Measurements from ENCODE around the gene ZNF236. TPM values are rescaled to one million over a fixed set of nuclear protein-coding genes. Genes with fewer than 3 reads are reported as not detected.
A peak's percentile ranks its signal among the peaks of the same experiment; 100 is the strongest.

The ZNF236 gene
- total RNA-seq, 2 experiments from 2014 or later: 13.7 to 25.7 TPM

DNA sequence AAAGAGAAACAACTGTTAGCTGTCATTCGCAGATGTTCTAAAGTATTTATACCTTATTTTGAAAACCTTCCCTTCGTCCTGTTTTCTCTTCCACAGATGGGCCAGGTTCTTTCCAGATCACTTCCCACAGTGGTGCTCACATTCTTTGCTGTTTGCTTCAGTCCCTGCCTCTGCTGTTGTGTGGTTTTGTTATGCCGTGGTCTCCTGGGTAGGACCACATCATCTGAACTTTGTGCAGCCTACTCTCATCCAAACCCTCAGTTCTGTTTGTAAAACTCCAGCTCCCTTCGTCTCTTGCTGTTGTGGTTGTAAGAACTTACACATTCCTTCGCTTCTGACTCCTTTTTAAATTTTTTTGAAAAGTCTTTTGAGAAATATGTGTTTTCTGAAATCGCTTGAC lies 38.1 kb downstream of the ZNF236 start:
- intact Hi-C loops (cut with DNase I, micrococcal nuclease): no loop called here
- ChIA-PET POLR2A (interaction anchor here (1.2 kb wide), 1 partner anchor 15 kb away, joined by 3 read pairs; no protein-coding TSS in a partner anchor), CTCF (interaction anchor here (0.8 to 2.2 kb wide), 6 partner anchors 12 to 58 kb away, joined by 3 to 9 read pairs (median 6); no protein-coding TSS in a partner anchor)
- Mint-ChIP-seq H3K9me3 (ENCODE audit: low read depth) (no peaks in the 10 kb centered on the region), H3K36me3 (ENCODE audit: low read depth) (peaks cover 46% of the 10 kb centered on the region), H3K27me3 (no peaks in the 10 kb centered on the region), H3K4me1 (peaks cover 31% of the 10 kb centered on the region), H3K4me3 (no peak overlapping the region), H3K27ac (peak overlapping the region; percentile 83)
- no peak for ATAC-seq
- DNase-seq: no peak

DNA sequence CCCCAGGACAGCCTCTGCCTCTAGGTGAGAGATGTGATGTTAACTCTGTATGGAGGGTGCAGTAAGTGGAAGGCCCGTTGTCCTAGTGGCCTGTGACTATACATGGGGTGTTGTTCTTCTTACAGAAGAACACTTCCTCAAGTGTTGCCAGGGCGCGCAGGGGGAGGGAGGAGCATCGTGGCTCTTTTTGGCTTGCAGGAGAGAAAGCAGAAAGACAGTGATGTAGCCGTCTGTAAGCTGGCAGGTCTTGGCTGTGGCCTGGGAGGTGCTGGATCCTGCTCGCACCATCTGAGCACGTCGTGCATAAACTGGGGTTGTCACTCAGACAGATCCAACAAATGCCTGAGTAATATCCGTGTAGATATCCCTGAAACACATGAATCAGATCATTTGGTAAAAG lies 44.3 kb downstream of the ZNF236 start:
- no peaks in the 10 kb centered on the region for H3K4me1 Mint-ChIP-seq
- intact Hi-C loops (cut with DNase I, micrococcal nuclease): no loop called here
- H3K36me3 Mint-ChIP-seq (ENCODE audit: low read depth): peaks cover 31% of the 10 kb centered on the region
- H3K4me3 Mint-ChIP-seq: no peak overlapping the region
- no peaks in the 10 kb centered on the region for H3K9me3 Mint-ChIP-seq (ENCODE audit: low read depth)
- ChIA-PET POLR2A (no interaction called here), CTCF (no interaction called here)
- DNase-seq (no peak), ATAC-seq (no peak)
- no peaks in the 10 kb centered on the region for H3K27me3 Mint-ChIP-seq
- H3K27ac Mint-ChIP-seq: no peak overlapping the region

DNA sequence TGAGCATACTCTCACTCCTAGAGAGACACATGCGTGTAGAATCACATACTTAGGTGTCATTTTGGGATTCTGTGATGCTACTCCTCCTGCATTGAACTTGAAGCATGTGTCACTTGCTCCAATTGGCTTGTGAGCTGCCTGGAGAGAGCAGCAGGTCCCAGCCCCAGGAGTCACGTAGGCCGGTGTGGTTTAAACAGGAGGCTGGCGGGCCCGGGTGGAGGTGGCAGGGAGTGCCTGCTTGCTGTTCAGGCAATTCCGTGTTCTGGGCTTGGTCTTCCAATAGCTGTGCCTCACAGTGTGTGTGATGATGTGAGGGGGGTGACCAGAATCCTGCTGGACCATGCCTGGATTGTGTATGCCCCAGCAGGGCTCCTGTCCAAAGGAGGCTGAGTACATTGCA lies 51.0 kb downstream of the ZNF236 start:
- Mint-ChIP-seq H3K4me3 (no peak overlapping the region), H3K27me3 (no peaks in the 10 kb centered on the region), H3K36me3 (ENCODE audit: low read depth) (peaks cover 36% of the 10 kb centered on the region), H3K4me1 (peaks cover 14% of the 10 kb centered on the region), H3K27ac (peak overlapping the region; percentile 74), H3K9me3 (ENCODE audit: low read depth) (no peaks in the 10 kb centered on the region)
- CTCF ChIA-PET: interaction anchor here (2.6 kb wide), 1 partner anchor 70 kb away, joined by 10 read pairs; no protein-coding TSS in a partner anchor
- intact Hi-C loops (cut with DNase I, micrococcal nuclease): no loop called here
- no peak for DNase-seq
- POLR2A ChIA-PET: no interaction called here
- no peak for ATAC-seq

DNA sequence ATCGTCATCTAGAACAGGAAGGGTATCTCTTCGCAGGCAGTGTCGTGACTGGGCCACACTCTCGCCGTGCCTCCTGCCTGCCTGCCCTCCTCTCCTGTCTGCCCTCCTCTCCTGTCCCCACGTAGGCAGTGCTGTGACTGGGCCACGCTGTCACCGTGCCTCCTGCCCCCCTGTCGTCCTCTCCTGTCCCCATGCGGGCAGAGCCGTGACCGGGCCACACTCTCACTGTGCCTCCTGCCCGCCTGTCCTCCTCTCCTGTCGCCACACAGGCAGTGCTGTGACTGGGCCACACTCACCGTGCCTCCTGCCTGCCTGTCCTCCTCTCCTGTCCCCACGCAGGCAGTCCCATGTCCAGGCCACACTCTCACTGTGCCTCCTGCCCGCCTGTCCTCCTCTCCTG lies 51.4 kb downstream of the ZNF236 start:
- Mint-ChIP-seq H3K36me3 (ENCODE audit: low read depth) (peaks cover 35% of the 10 kb centered on the region), H3K27ac (peak overlapping the region; percentile 74), H3K27me3 (no peaks in the 10 kb centered on the region), H3K4me1 (peaks cover 14% of the 10 kb centered on the region), H3K4me3 (no peak overlapping the region), H3K9me3 (ENCODE audit: low read depth) (no peaks in the 10 kb centered on the region)
- ChIA-PET POLR2A (no interaction called here), CTCF (interaction anchor here (1.7 to 1.8 kb wide), 2 partner anchors 14 to 72 kb away, joined by 6 to 9 read pairs; no protein-coding TSS in a partner anchor)
- intact Hi-C loops (cut with DNase I, micrococcal nuclease): loop anchor here in 1 of 2 experiments (2.0 kb wide), 2 partner anchors 51 to 777 kb away; partner anchors contain the start of gene ZNF236
- no peak for ATAC-seq
- no peak for DNase-seq

DNA sequence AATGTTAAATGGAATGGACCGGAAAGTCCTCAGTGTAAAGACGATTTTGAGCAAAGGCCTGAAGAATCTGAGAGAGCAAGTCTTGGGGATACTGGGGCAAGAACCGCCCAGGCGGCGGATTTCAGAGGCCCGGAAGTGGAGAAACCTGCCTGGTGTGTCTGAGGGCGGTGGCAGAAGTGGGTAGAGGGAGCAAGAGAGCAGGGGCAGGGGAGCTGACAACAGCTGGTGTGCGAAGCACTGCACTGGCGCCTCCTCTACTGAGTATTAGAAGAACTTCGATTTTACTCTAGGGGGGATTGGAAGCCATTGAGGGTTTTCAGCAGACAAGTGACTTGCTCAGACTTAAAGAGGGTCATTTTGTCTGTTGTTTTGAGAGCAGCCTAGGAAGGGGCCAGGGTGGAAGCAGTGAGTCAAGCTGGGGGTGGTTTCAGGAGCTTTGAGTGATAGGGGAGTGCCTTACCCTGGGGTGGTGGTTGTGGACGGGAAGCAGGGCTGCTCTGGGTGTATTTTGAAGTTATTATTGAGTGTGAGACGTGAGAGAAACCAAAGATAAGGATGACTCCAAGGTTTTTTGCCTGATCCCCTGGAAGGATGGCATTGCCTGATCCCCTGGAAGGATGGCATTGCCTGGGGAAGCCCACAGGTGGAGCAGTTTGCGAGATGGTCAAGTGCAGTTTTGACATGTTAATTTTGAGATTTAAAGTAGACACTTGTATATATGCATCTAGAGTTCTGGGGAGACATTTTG lies 52.5 kb downstream of the ZNF236 start:
- peak; percentile 74 for DNase-seq

DNA sequence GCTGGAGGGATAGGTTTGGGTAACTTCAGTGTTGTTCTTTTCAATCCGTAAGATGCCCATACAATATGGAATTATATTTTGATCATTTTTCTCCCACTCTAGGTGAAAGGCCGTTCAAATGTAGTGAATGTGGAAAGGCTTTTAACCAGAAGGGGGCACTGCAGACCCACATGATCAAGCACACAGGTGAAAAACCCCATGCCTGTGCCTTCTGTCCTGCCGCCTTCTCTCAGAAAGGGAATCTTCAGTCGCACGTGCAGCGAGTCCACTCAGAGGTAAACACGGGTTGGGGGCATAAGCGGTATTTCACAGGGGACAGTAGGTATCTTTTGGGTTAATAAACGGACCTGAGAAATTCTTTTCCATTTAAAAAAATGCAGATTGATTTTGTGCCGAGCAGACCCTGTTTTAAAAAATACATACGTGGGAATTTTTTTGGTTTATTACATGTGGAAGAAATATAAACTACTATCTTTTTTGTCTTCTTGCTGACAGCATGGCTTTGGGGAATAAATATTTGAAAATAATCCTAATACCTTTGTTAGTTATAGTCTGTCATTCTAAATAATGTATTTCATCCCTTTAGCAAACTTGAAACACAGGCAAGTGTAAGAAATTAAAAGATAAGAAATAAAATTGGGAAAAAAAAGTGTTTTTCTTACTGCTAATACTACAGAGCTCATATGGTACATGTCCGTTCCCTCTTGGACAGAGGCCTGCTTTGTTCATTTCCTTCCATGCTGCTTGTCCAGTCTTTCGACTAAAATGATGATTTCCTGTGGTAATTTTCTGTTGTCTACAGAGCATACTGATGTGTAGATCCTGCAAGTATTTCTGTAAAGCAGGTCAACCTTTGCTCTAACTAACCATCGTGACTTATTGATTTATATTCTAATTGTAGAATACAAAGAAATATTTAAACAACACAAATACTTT lies 53.3 kb downstream of the ZNF236 start:
- Mint-ChIP-seq H3K4me3 (no peak overlapping the region), H3K4me1 (peaks cover 14% of the 10 kb centered on the region), H3K36me3 (ENCODE audit: low read depth) (peaks cover 34% of the 10 kb centered on the region), H3K9me3 (ENCODE audit: low read depth) (no peaks in the 10 kb centered on the region), H3K27me3 (no peaks in the 10 kb centered on the region), H3K27ac (peak overlapping the region; percentile 74)
- CTCF ChIA-PET: interaction anchor here (1.7 to 1.8 kb wide), 2 partner anchors 16 to 73 kb away, joined by 6 to 9 read pairs; no protein-coding TSS in a partner anchor
- POLR2A ChIA-PET: interaction anchor here (0.6 to 0.8 kb wide), 2 partner anchors 9 to 16 kb away, joined by 3 read pairs; no protein-coding TSS in a partner anchor
- intact Hi-C loops (cut with DNase I, micrococcal nuclease): loop anchor here (1.0 to 5.0 kb wide), 6 partner anchors 53 to 775 kb away; partner anchors contain the start of gene ZNF236 (in 1 of the 2)
- ATAC-seq (peak; percentile 74), DNase-seq (peak; percentile 67)

More for the DNA sequence above, 52.5 kb downstream of the ZNF236 start:
- POLR2A ChIA-PET: interaction anchor here (0.8 kb wide), 1 partner anchor 15 kb away, joined by 3 read pairs; no protein-coding TSS in a partner anchor
- H3K4me1 Mint-ChIP-seq: peaks cover 14% of the 10 kb centered on the region
- ATAC-seq: peak; percentile 96
- no peaks in the 10 kb centered on the region for H3K27me3 Mint-ChIP-seq
- no peaks in the 10 kb centered on the region for H3K9me3 Mint-ChIP-seq (ENCODE audit: low read depth)
- peak overlapping the region; percentile 74 for H3K27ac Mint-ChIP-seq
- intact Hi-C loops (cut with DNase I, micrococcal nuclease): loop anchor here (1.0 to 5.0 kb wide), 6 partner anchors 52 to 776 kb away; partner anchors contain the start of gene ZNF236 (in 1 of the 2)
- H3K4me3 Mint-ChIP-seq: peak overlapping the region; percentile 1
- H3K36me3 Mint-ChIP-seq (ENCODE audit: low read depth): peaks cover 32% of the 10 kb centered on the region
- CTCF ChIA-PET: interaction anchor here (0.6 to 1.8 kb wide), 6 partner anchors 15 to 73 kb away, joined by 3 to 9 read pairs (median 4); no protein-coding TSS in a partner anchor

DNA sequence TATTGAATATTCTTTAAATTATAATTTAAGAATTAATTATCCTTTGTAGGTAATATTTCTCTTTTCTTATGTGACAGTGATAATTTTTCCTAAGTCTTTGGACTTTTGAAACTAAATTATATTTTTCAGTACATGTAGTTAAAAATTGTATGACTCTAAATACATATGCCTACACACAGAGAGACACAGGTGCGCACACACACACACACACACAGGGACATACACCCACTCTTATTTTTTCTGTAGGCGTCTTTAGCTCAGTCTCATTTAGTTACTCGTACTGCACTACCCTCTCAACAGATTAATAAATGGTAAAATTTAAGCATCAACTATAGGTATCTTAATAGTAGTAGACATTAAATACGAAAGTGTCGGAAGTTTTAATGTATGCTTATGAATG lies 56.1 kb downstream of the ZNF236 start:
- Mint-ChIP-seq H3K4me3 (no peak overlapping the region), H3K36me3 (ENCODE audit: low read depth) (peaks cover 39% of the 10 kb centered on the region), H3K27ac (no peak overlapping the region), H3K9me3 (ENCODE audit: low read depth) (no peaks in the 10 kb centered on the region), H3K27me3 (no peaks in the 10 kb centered on the region), H3K4me1 (peaks cover 14% of the 10 kb centered on the region)
- no peak for DNase-seq
- no peak for ATAC-seq
- POLR2A ChIA-PET: no interaction called here
- CTCF ChIA-PET: interaction anchor here (0.8 kb wide), 1 partner anchor 76 kb away, joined by 5 read pairs; no protein-coding TSS in a partner anchor
- intact Hi-C loops (cut with DNase I, micrococcal nuclease): loop anchor here (5.0 kb wide), 2 partner anchors 76 to 179 kb away; no protein-coding TSS in a partner anchor

DNA sequence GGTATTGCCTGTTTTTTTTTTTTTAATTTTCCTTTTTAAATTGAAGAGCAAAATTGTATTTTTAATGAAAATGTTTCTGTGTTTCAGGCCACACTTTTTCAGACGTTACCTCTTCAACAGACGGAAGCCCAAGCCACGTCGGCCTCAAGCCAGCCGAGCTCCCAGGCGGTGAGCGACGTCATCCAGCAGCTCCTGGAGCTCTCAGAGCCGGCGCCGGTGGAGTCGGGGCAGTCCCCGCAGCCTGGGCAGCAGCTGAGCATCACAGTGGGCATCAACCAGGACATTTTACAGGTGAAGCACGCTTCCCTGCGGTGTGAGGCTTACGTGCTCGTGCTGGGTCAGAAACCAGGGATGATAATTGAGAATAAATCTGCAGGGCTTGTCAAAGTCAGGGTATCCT lies 57.7 kb downstream of the ZNF236 start:
- ChIA-PET POLR2A (no interaction called here), CTCF (interaction anchor here (1.4 kb wide), 1 partner anchor 26 kb away, joined by 3 read pairs; no protein-coding TSS in a partner anchor)
- ATAC-seq (no peak), DNase-seq (no peak)
- Mint-ChIP-seq H3K27ac (no peak overlapping the region), H3K9me3 (ENCODE audit: low read depth) (no peaks in the 10 kb centered on the region), H3K4me3 (no peak overlapping the region), H3K27me3 (no peaks in the 10 kb centered on the region), H3K4me1 (peaks cover 6% of the 10 kb centered on the region), H3K36me3 (ENCODE audit: low read depth) (peaks cover 33% of the 10 kb centered on the region)
- intact Hi-C loops (cut with DNase I, micrococcal nuclease): no loop called here

DNA sequence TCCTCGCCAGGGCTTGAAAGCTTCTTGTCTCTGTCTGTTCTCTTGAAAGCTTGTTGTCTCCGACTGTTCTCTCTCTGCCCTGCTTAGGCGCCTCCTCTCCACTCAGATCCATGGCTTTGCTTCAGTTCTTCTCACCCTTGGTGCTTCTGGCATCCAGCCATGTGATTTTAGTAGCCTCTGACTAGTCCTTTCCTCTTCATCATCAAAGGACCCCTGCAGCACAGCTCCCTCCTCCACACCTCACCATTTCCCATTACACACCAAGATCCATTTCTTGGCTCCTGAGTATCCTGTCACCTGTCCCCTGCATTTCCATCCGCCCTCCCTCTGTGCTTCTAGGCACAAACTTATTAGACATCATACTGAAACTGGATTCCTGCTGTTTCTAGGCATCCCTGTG lies 59.4 kb downstream of the ZNF236 start:
- H3K9me3 Mint-ChIP-seq (ENCODE audit: low read depth): no peaks in the 10 kb centered on the region
- no peak overlapping the region for H3K27ac Mint-ChIP-seq

DNA sequence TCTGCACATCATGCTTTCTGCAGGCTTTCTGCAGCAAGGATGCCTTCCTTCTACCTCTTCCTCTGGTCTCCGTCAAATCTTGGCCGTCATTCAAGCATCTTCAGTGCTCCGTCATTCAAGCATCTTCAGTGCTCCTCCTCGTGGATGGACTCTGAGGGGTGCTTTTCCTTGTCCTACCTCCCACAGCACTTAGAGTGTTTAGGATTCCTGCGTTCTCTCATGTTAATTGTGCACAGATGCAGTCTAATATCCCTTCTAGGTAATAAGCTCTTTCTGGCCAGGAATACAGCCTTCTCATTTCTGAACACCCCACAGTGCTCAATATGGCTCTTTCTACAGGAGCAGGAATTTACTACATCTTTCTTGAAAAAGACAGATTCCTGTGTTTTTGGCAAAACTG lies 59.8 kb downstream of the ZNF236 start:
- Mint-ChIP-seq H3K36me3 (ENCODE audit: low read depth) (peaks cover 37% of the 10 kb centered on the region), H3K9me3 (ENCODE audit: low read depth) (no peaks in the 10 kb centered on the region), H3K4me3 (no peak overlapping the region), H3K27me3 (no peaks in the 10 kb centered on the region), H3K27ac (no peak overlapping the region), H3K4me1 (no peaks in the 10 kb centered on the region)
- DNase-seq: no peak
- ChIA-PET CTCF (interaction anchor here (1.0 kb wide), 1 partner anchor 82 kb away, joined by 3 read pairs; no protein-coding TSS in a partner anchor), POLR2A (no interaction called here)
- intact Hi-C loops (cut with DNase I, micrococcal nuclease): no loop called here
- no peak for ATAC-seq

More for the DNA sequence above, 59.4 kb downstream of the ZNF236 start:
- no peak for ATAC-seq
- intact Hi-C loops (cut with DNase I, micrococcal nuclease): no loop called here
- ChIA-PET CTCF (interaction anchor here (0.6 to 1.0 kb wide), 2 partner anchors 82 to 1961 kb away, joined by 3 read pairs; no protein-coding TSS in a partner anchor), POLR2A (no interaction called here)
- H3K36me3 Mint-ChIP-seq (ENCODE audit: low read depth): peaks cover 34% of the 10 kb centered on the region
- H3K27me3 Mint-ChIP-seq: no peaks in the 10 kb centered on the region
- H3K4me3 Mint-ChIP-seq: no peak overlapping the region
- H3K4me1 Mint-ChIP-seq: no peaks in the 10 kb centered on the region
- no peak for DNase-seq

DNA sequence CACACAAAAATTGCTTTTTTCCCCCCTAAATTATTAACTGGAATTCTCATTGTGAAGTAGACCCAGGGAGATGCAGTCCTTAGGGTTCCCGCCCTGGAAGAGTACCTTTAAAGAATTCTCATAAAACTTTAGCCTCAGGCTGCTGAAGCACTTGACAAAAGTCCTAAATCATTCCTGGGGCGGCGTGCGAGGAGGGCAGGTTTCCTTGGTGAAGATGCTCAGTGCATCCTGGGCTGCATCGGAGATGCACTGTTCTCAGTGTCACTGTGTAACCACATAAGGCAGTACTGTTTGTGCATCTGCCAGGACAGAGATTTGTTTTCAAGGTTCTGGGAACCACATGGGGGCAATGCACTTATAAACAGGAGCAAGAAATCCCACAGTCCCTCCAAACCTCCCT lies 62.6 kb downstream of the ZNF236 start:
- ATAC-seq (no peak), DNase-seq (no peak)
- ChIA-PET POLR2A (no interaction called here), CTCF (no interaction called here)
- no peak overlapping the region for H3K4me3 Mint-ChIP-seq
- H3K9me3 Mint-ChIP-seq (ENCODE audit: low read depth): no peaks in the 10 kb centered on the region
- H3K27ac Mint-ChIP-seq: no peak overlapping the region
- H3K27me3 Mint-ChIP-seq: no peaks in the 10 kb centered on the region
- intact Hi-C loops (cut with DNase I, micrococcal nuclease): no loop called here
- H3K36me3 Mint-ChIP-seq (ENCODE audit: low read depth): peaks cover 45% of the 10 kb centered on the region
- no peaks in the 10 kb centered on the region for H3K4me1 Mint-ChIP-seq

Measured in activated CD4-positive, alpha-beta T cell treated with anti-CD3 and anti-CD28 coated beads for 36 hours (primary cell).